Stimulated activated CD4-positive, alpha-beta T cell treated with anti-CD3 and anti-CD28 coated beads, Interleukin-15, amount 100 ng/mL, for 1 hour (primary cell): ENCODE measurements around the gene CERKL.
"Not testable (repeated sequence)": the region's sequence is repeated elsewhere in the genome, so short reads cannot be mapped to it uniquely, and the experiment has no call there.

Experiments used
- DNase-seq, 2 donors: peaks; one replicate each; pipeline ENCODE4 v3.0.0-alpha.2; 2020; ENCODE audit warnings: low read depth in 1 of 2, low spot score in 1 of 2

The CERKL gene, protein sequence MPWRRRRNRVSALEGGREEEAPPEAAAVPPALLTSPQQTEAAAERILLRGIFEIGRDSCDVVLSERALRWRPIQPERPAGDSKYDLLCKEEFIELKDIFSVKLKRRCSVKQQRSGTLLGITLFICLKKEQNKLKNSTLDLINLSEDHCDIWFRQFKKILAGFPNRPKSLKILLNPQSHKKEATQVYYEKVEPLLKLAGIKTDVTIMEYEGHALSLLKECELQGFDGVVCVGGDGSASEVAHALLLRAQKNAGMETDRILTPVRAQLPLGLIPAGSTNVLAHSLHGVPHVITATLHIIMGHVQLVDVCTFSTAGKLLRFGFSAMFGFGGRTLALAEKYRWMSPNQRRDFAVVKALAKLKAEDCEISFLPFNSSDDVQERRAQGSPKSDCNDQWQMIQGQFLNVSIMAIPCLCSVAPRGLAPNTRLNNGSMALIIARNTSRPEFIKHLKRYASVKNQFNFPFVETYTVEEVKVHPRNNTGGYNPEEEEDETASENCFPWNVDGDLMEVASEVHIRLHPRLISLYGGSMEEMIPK

DNA sequence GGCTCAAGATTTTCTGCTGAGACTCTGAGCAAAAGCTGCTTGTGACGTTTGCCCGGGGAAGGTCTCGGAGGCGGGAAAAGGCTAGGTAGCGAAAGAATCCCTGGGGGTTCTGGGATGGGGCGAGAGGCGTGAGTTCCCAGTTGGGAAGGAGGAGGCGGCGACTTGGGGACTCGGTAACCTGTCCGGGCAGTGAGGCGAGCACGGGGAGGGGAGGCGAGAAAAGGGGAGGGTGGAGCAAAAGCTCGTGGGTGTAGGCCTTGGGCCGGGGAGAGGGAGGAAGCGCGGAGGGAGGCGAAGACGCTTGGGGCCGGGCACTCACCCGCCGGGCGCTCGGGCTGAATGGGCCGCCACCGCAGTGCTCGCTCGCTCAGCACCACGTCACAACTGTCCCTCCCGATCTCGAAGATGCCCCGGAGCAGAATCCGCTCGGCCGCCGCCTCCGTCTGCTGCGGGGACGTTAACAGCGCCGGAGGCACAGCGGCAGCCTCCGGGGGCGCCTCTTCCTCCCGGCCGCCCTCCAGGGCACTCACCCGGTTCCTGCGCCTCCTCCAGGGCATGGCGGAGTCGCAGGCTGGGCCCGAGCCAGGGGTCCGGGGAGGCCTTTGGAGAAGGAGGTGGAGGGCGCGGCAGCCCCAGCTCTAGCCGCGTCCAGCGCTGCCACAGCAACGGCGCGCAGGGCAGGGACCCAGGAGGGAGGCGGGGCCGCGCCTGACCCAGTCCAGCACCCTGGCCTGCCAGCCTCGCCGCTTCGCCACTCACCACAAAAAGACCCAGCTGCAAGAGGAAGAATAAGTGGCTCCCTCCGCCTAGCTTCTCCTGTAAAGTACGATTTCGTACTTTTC, at the start of gene CERKL:
TSS of gene CERKL (minus strand) at position 656 of the 842 bp plus-strand sequence. CDS start at position 557, 99 bp downstream.
- no peak for DNase-seq

DNA sequence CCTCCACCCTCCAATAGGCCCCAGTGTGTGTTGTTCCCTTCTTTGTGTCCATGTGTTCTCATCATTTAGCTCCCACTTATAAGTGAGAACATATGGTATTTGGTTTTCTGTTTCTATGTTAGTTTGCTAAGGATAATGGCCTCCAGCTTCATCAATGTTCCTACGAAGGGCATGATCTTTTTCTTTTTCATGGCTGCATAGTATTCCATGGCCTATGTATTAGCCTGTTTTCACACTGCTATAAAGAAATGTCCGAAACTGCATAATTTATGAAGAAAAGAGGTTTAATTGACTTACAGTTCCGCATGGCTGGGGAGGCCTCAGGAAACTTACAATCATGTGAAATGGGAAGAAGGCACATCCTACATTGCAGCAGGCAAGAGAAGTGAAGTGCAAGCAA, 45.6 kb upstream of the CERKL start:
- not testable (repeated sequence) for DNase-seq

DNA sequence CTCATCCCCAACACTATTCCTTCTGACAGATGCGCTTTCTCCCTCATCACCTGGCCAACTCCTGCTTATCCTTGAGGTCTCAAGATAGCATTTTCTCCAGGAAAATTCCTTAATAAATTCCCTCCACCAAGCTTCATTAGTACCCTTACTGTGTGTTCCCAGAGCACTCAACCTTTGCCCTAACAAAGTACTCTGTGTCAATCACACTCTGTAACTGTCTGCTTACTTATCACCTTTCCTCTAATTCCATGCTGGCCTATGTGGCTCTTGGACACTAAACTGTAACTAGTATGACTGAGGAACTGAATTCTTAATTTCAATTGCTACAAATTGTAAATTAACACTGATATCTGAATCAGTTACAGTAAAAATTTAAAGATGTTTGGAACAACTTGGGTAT, 41.3 kb upstream of the CERKL start:
- DNase-seq, result no peak

DNA sequence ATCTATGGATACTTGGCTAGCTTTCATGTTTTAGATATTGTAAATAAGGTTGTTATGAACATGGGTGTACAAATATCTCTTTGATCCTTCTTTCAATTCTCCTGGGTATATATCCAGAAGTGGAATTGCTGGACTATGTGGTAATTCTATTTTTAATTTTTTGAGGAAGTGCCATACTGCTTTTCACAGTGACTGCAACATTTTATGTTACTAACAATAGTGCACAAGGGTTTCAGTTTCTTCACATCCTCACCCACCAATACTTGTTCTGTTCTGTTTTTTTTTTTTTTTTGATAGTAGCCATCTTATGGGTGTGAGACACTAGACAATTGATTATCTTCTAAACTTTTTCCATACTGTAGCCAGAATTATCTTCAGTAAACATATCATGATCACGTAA, 40.7 kb upstream of the CERKL start:
- DNase-seq, result no peak

DNA sequence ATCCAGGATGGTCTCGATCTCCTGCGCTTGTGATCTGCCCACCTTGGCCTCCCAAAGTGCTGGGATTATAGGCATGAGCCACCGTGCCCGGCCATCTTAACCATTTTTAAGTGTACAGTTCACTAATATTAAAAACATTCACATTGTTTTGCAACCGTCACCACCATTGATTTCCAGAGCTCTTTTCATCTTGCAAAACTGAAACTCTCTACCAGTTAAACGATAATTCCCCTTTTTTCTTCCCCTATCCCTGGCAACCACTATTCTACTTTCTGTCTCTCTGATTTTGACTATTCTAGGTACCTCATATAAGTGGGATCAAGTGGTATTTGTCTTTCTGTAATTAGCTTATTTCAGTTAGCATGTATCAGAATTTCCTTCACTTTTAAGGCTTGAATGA, 40.2 kb upstream of the CERKL start:
- DNase-seq, result no peak

DNA sequence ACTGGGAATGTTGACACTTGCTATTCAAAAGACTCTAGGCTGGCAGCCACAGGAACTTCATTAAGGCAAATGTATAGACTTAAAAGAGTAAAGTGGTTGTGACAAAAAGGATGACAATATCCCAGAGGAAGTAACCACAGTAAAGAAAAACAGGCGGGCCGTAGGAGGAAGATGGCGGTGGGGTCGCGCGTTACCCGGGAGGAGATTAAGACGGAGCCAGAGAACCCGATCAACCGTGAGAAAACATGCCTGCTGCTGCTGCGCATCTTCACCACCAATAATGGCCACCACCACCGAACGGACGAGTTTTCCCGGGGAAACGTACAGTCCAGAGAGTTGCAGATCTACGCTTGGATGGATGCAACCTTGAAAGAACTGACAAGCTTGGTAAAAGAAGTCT, 37.4 kb upstream of the CERKL start:
- no peak for DNase-seq

DNA sequence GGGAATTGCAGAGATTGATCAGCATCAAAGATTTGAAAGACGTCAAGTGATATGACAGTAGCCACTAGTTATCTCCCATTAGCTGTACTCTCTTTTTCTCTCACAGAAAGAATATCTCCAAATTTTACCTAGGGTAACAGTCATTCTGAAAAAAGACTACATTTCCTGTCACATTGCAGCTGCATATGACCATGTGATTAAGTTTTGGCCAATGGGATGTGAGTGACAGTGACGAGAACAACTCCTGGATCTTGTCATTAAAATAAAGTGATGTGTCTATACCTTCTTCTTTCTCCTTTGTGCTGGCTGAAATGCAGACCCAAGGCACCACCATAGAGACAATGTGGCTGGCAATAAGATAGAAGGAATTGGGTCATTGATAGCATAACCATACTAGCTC, 34.0 kb upstream of the CERKL start:
- DNase-seq, result no peak

DNA sequence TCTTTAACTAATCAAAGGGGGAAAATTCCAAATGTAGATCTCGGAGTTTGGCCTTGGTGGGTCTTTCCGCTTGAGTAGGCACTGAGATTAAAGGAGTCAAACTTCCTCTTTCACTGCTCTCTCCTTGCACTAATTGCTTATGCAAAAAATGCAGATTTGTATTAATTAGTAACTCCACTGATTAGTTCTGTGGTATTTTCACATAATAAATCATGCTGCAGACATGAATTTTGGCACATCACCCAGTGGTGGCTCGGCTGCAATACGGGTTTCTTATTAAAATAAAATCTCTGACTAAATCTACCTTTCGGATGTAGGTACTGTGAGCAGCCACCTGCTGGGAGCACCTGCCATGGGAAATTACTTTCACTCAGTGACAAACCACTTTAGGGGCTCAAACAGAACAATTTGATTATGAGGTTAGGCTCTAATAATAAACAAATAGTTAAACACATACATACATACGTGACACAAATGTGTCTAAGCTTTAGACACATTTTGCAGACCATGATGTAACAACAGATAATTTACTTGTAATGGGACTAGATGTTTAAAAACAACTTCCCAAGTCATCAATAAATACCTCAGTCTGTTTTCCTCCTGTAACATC, 29.8 kb upstream of the CERKL start:
- no peak for DNase-seq

DNA sequence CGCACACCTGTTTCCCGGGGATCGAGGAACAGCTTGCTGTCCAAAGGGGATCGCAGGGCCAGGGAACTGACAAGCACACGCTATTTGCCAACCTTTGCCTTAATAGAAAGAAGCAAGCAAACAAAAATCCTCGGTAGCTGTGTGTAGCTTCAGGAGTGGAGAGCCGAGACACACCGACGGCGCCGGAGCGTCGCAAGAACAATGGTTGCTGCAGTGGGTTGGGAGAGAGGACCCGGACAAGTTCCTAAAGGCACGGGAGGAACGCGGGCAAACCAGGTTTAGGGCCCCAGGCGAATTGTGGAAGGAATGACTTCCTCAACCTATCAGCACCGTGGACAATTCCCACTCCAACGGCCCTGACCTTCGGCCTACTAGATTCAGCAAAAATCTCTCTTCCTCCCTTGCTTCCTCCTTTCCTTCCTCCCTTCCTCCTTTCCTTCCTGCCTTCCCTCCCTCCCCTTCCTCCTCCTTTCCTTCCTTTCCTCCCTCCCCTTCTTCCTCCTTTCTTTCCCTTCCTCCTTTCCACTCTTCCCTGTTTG, 28.3 kb upstream of the CERKL start:
- DNase-seq, result no peak

DNA sequence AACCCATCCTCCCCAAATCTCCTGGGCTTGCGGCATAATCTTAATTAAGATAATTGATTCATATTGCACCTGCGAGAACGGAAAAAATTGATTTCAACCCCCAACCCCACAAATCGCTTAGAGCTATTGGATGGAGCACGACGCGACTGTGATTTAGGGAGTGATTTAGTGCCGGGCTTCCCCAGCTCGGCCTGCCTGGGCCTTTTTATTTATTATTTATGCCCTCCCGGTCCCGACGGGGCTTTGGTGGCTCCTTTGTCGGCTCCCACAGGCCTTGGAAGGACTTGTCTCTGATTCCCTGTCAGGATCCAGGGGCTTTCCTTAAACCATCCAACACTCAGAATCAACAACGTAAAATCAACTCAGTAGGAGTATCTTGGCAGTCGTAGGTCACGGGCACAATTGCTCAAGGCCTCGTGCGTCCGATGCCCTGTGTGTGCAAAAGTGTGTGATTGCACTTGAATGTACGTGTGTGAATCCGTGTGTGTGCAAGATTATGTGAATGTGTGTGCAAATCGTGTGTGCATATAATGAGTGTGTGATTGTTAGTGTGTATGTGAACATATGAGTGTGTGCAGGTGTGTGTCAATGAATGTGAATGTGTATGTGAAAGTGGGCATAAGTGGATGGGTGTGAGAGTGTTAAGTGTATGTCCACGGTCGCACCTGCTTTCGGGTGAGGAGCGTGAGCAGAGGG, 27.7 kb upstream of the CERKL start:
- no peak for DNase-seq

DNA sequence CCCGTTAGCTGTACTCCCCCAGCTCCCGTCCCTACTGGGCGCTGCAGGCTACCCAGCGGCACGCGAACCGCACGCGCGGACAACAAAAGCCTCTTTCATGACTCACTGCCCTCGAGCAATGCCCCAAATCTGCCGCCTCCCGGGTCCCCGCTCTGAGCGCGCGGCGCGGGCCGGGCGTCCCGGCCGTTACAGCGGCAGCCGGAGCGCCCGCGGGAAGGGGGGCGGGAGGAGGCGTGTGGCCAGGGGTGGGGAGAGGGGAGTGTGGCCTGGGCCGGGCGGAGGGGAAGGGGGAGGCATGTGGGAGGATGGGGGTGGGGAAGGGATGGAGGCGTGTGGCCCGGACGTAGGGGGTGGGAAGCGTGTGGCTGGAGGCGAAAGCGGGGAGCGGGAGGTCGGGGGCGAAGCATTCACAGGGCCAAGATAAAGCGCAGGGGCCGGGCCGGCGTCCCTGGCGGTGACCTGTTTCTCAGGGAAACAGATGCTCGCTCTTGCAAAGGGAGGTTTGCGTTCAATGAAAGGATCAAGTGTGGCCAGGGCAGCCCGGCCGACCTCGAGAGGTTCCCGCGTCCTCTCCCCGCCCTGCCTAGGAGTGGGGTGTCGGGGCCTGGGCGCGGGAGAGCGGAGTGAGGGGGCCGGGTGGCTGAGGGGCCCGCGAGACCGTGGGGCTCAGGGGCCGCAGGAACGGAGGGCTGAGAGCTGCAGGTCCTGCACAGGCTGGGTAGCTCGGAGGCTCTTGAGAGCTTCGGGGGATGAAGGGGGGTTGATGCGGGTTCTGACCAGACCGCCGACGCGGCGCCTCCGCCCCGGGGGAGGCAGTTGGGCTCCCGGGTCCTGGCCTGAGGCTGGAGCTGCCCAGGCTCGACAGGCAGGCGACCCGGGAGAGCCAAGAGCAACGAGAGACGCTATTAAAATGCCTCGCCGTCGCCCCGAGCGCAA, 26.9 kb upstream of the CERKL start:
- no peak for DNase-seq

DNA sequence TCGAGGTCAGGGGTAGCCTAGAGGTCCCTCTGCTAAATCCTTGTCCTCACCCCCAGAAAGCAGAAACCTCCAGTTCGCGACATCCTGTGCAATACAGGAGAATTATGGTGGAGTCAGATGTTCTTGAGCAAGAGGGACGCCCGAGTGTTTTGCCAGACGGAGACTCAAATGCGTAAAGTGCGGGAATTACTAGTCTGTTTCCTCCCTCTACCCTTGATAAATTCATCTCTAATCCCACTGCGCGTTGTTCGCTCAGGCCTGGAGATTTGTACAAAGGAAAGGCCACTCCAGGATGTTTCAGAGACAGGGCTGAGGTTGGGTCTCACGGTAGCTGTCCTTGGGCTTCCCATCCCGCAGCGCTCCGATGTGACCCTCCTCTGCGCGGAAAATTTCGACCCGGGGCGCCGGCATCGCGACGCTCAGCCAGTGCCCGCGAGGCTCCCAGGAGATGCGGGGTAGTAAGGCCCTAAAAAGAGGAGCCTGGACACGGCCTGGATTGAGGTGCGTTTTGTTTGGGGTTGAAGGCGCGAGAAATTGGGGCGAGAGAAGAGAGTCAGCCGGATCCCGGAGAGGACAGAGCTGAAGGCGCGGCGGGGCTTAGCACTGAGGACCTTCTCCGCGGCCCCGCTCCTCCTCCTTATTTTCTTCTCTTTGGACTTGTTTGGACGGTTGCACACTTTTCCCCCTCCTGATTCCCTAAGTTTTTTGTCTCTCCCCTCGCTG, 26.1 kb upstream of the CERKL start:
- no peak for DNase-seq

DNA sequence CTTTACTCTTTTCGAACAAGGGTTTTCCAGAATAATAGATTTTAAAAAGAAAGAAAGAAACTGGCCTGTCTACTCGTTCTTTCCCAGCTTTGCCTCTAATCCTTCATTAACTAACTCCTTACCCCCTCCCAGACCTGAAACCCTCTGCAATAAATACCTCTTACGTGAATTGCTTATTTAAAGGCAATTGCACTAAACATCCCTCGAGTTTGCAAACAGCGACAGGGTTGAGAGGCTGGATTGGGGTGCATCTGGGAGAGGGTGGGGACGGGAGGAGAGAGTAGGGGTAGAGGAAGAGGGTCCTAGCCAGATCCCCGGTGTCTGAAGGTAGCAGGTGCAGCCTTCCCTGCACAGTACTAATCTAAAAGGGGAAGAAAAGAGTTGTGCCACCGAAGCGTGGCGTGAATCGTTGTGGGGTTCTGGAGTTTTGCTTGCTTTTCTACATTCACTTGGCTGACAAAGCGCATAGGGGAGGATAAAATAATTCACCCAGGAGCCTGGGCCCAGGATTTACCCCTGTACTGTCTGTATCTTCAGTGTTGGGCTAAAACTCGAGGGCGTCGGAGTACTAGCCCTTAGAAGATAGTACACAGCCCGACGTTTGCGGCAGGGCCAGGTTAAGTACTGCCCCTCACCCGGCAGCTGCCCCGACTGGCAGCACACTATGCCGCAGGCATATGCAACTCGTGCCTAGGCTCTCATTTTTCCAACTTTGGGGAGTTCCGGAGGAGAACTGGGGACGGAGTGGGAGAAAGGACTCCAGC, 25.3 kb upstream of the CERKL start:
- DNase-seq, result no peak

DNA sequence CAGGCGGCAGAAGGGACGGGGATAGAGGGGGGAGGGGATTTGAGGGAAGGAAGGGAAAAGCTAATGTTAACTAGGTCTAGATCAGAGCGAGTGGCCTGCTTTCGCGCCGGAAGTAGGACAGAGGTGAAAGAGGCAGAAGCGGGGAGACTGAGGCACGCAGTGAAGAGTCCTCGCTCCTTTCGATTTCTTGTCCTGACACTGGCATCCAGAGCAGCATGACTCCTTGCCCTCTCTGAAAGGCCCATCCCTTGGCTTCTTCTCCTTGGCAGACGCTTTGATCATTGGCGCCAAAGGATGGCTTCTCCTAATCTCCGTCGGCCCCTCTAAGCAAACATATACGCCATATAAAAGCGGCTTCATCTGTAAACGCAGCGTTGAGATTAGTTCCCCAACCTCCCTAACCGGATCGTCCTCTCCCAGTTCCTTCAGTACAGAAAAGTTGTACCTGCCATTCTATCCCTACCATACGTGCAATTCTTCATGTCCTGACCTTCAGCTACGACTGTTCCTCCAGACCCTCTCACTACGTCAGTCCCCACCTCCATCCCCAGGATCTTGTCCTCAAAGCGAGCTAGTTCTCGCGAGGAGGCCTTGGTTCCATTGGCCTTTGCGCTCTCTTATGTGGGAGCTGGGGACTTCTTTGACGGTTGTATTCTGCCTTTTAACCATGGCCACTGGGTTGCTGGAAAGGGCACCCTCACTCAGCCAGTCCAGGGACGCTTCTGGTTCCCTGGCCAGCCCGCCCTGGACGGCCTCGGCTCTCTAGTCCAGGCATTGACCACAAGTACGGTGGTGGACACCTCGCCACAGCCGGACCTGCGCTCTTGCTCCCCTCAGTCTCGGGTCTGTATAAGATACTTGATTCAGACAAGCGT, 24.3 kb upstream of the CERKL start:
- no peak for DNase-seq

DNA sequence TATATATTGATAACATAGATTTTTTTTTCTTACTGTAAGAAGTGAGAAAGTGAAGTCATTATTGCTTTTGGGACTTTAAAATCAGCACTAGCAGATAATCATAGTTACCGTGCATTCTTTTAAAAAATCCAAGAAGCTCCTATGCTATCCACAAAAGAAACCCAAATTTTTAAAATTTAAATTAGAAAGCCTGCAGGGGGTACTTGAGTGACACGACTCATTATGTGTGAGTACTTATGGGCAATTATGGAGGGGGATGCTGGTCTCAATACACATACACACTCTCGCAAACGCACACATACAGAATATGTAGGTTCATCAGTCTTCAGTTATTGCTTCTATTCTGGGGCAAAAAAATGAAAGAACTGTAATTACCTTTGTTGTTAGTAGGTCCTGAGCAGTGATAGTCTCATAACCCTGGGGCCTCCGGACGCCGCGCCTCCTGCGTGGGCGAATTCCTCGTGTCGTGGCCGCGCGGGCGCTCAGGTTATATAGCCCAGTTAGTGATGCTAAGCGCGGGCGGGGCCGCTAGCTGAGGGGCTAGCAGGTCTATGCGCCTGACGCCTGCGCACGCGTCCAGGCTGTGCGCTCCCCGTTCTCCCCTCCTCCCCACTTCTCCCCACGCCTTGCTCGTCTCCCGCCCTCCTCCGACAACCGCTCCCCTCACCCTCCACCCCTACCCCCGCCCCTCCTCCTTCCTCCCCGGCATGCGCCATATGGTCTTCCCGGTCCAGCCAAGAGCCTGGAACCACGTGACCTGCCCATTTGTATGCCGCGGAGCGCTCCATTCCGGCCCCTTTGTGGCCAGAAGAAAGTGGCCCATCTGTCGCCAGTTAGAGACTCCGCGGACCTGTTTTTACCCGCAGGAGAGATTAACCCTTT, 23.4 kb upstream of the CERKL start, which contains the start of gene NEUROD1:
TSS of gene NEUROD1 (minus strand) at position 463 of the 882 bp plus-strand sequence. CDS start 1,657 bp downstream, outside the sequence.
- DNase-seq, result no peak

DNA sequence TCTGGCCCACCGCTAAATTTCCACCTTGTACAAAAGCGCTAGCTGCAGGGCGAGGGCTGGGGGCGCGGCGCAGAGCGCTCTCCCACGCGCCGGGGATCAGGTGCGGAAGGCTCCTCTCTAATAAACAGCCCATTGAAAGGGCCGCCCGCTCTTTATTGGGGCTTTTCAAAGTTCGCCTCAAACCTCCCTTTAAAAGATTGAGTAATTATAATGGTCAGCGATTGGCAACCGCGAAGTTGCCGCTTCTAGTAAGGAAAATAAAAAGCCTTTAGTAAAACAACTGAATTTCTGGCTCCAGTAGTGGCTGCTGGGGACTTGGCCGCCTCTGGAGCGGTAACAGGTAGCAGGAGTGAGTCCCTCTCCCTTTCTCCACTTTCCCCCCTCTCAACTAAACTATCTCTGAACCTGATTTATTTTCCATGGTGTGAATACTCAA, 22.7 kb upstream of the CERKL start:
- no peak for DNase-seq
